HepG2 (cell line): ENCODE data around the gene ADCY10. TPM values are rescaled to one million over a fixed set of nuclear protein-coding genes. Genes with fewer than 3 reads are reported as not detected.
"Not testable (repeated sequence)": the region's sequence is repeated elsewhere in the genome, so short reads cannot be mapped to it uniquely, and the experiment has no call there.

Experiments
- ATAC-seq: fragments of 200-7000 bp; cut with Tn5 transposase; 3 replicates; pipeline ENCODE4 v1.9.1; 2020; ENCODE audit warnings: mild to moderate bottlenecking, moderate library complexity
- BruUV-seq: library from RNA; stranded (reverse); fragments of 400-500 nt; replicated peaks from 2 replicates; lab custom pipeline; 2021; lab: Mats Ljungman, UMichigan
- CTCF ChIA-PET: fragments of 300-600 bp; formaldehyde crosslinking; extraction: SDS; loops from one replicate; lab custom pipeline; 2021; ENCODE audit warnings: low total read pairs, inconsistent platforms, low intra/inter-chr PET ratio; lab: Yijun Ruan, JAX
- POLR2A ChIA-PET: fragments of 350-600 bp; sonication (Branson Sonifier 250); formaldehyde crosslinking; loops from one replicate; lab custom pipeline; 2020; ENCODE audit warnings: antibody characterized with exemption, inconsistent platforms; lab: Yijun Ruan, JAX
- DNase-seq: peaks from one replicate; pipeline ENCODE4 v3.0.0-alpha.2; 2015; ENCODE audit warnings: low spot score
- FAIRE-seq: peaks from 3 replicates; lab custom pipeline; 2011; peaks lifted over from hg19 to GRCh38; lab: Jason Lieb, UNC
- H2AFZ ChIP-seq: one replicate; pipeline ENCODE4 v1.6.1; 2011; ENCODE audit warnings: low read length, inconsistent platforms
- H3K27ac ChIP-seq: fragments of 300-600 bp; 3 replicates; pipeline ENCODE4 v1.8.0; 2011; ENCODE audit warnings: mixed run types, mild to moderate bottlenecking, mixed read lengths, low read length, inconsistent platforms; ENCODE audit not compliant: insufficient read depth; ENCODE audit errors: extremely low read length
- H3K27me3 ChIP-seq, 2 experiments: fragments of 200-600 bp in 1 of 2; 2 replicates in 1 of 2; 3 replicates in 1 of 2; pipeline versions ENCODE4 v1.6.0 to v1.8.0; 2011; ENCODE audit warnings: low read length in 2 of 2, mild to moderate bottlenecking in 2 of 2, moderate library complexity in 2 of 2, inconsistent platforms in 1 of 2; ENCODE audit not compliant: insufficient read depth in 2 of 2, control insufficient read depth in 1 of 2
- H3K36me3 ChIP-seq, 2 experiments: fragments of 200-600 bp in 1 of 2; replicated peaks in 1 of 2; 2 replicates in 1 of 2; 3 replicates in 1 of 2; pipeline versions ENCODE4 v1.5.1 to v1.8.0; 2011; ENCODE audit warnings: low read length in 2 of 2, inconsistent platforms in 1 of 2; ENCODE audit not compliant: insufficient read depth in 2 of 2, control insufficient read depth in 1 of 2
- H3K4me1 ChIP-seq: 2 replicates; pipeline ENCODE4 v1.5.1; 2012; ENCODE audit warnings: low read length, inconsistent platforms; ENCODE audit not compliant: insufficient read depth
- H3K4me2 ChIP-seq: 2 replicates; pipeline ENCODE4 v1.6.0; 2011; ENCODE audit warnings: low read depth, low read length, inconsistent platforms
- H3K4me3 ChIP-seq, 3 experiments: fragments of 200-600 bp in 1 of 3; sonication (generic), shearing (Covaris generic) in 1 of 3; replicated peaks in 1 of 3; 2 replicates each; pipeline ENCODE4 v1.5.1; 2011 to 2016; ENCODE audit warnings: low read length in 3 of 3, inconsistent platforms in 2 of 3, low read depth in 2 of 3, mild to moderate bottlenecking in 2 of 3, control low read depth in 1 of 3, mixed read lengths in 1 of 3; ENCODE audit not compliant: insufficient read depth in 1 of 3
- H3K79me2 ChIP-seq: one replicate; pipeline ENCODE4 v1.6.1; 2011; ENCODE audit warnings: low read length, inconsistent platforms; ENCODE audit not compliant: insufficient read depth
- H3K9ac ChIP-seq: 2 replicates; pipeline ENCODE4 v1.6.0; 2011; ENCODE audit warnings: mild to moderate bottlenecking, low read depth, low read length, inconsistent platforms; ENCODE audit not compliant: insufficient read depth
- H3K9me3 ChIP-seq: 2 replicates; pipeline ENCODE4 v1.5.1; 2012; ENCODE audit warnings: mild to moderate bottlenecking, low read length
- H4K20me1 ChIP-seq: 2 replicates; pipeline ENCODE4 v1.6.0; 2011; ENCODE audit warnings: inconsistent platforms, mild to moderate bottlenecking, low read length, moderate library complexity; ENCODE audit not compliant: insufficient read depth
- NFATC3 ChIP-seq: sonication (generic); formaldehyde crosslinking; IDR thresholded peaks from 2 replicates; pipeline ENCODE4 v1.5.1; 2020; ENCODE audit warnings: mild to moderate bottlenecking, missing genetic modification reagents
- ZBTB21 ChIP-seq: sonication (generic); formaldehyde crosslinking; IDR thresholded peaks from 2 replicates; pipeline ENCODE4 v1.4.0; 2020; ENCODE audit warnings: missing genetic modification reagents
- WGBS: methylation state at CpG from one replicate; pipeline ENCODE4 v1.1.6; 2017; ENCODE audit warnings: low lambda C conversion rate; 5-methylcytosine and 5-hydroxymethylcytosine counted together
- in situ Hi-C: cut with HindIII; loops from 2 replicates; pipeline ENCODE4 v1.10.0; 2017; ENCODE audit warnings: low pct_unique_long_range_greater_than_20kb; ENCODE audit not compliant: extremely low pct_ligation_motif_present
- intact Hi-C: fragments of 100-400 bp; cut with micrococcal nuclease; formaldehyde crosslinking; loops from one replicate; pipeline ENCODE4 v1.10.0; 2022; ENCODE audit not compliant: unreplicated experiment
- polyA plus RNA-seq, 8 experiments: library from polyadenylated mRNA; depleted of rRNA in 3 of 8; stranded (reverse) in 7 of 8; unstranded in 1 of 8; fragments of >200 nt; fragmentation: Illumina TruSeq in 4 of 8; extraction: Trizol in 4 of 8; gene quantifications; 2 replicates each; pipeline versions ENCODE4 v1.2.1 to v1.2.3, GENCODE V29; 2011 to 2016; ENCODE audit warnings: low read depth in 4 of 8, missing spikeins in 1 of 8, mixed read lengths in 1 of 8; ENCODE audit not compliant: insufficient read depth in 1 of 8
- total RNA-seq, 5 experiments: library from RNA; depleted of rRNA; stranded (reverse); fragments of >200 nt; fragmentation: Illumina TruSeq; extraction: Trizol; gene quantifications; 2 replicates each; pipeline ENCODE4 v1.2.3, GENCODE V29; 2016; ENCODE audit warnings: low read depth in 1 of 5
- TF ChIP-seq, protein P1 (sequence below): sonication (generic); formaldehyde crosslinking; IDR thresholded peaks from 2 replicates; pipeline ENCODE4 v1.5.0; 2020; ENCODE audit warnings: mild to moderate bottlenecking, missing genetic modification reagents, borderline replicate concordance

ADCY10 gene
- total and polyA plus RNA-seq, 2 of the 13 experiments (the other 11 are each of a cell fraction or from before 2014, with no cell fraction given) = 0.02 to 0.03 TPM

DNA sequence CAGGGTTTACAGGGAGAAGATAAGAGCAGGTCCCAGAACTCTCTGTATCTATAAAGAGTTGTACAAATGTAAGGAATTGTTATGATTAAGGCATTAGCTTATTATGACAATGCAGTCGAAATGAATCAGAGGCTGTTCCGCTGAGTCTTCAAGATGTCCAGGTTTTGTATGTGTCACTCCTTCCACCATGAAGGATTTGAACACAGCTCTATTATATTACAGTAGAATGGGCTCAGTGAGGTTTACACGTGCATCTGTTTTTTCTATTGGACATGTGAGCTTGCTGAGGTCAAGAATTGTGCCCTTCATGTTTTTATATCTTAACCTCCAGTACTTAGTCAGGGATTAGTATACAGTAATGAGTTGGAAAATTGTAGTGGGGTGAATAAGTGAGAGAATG lies 105.8 kb downstream of the ADCY10 start (continued):
- TF ChIP-seq, protein P1, sequence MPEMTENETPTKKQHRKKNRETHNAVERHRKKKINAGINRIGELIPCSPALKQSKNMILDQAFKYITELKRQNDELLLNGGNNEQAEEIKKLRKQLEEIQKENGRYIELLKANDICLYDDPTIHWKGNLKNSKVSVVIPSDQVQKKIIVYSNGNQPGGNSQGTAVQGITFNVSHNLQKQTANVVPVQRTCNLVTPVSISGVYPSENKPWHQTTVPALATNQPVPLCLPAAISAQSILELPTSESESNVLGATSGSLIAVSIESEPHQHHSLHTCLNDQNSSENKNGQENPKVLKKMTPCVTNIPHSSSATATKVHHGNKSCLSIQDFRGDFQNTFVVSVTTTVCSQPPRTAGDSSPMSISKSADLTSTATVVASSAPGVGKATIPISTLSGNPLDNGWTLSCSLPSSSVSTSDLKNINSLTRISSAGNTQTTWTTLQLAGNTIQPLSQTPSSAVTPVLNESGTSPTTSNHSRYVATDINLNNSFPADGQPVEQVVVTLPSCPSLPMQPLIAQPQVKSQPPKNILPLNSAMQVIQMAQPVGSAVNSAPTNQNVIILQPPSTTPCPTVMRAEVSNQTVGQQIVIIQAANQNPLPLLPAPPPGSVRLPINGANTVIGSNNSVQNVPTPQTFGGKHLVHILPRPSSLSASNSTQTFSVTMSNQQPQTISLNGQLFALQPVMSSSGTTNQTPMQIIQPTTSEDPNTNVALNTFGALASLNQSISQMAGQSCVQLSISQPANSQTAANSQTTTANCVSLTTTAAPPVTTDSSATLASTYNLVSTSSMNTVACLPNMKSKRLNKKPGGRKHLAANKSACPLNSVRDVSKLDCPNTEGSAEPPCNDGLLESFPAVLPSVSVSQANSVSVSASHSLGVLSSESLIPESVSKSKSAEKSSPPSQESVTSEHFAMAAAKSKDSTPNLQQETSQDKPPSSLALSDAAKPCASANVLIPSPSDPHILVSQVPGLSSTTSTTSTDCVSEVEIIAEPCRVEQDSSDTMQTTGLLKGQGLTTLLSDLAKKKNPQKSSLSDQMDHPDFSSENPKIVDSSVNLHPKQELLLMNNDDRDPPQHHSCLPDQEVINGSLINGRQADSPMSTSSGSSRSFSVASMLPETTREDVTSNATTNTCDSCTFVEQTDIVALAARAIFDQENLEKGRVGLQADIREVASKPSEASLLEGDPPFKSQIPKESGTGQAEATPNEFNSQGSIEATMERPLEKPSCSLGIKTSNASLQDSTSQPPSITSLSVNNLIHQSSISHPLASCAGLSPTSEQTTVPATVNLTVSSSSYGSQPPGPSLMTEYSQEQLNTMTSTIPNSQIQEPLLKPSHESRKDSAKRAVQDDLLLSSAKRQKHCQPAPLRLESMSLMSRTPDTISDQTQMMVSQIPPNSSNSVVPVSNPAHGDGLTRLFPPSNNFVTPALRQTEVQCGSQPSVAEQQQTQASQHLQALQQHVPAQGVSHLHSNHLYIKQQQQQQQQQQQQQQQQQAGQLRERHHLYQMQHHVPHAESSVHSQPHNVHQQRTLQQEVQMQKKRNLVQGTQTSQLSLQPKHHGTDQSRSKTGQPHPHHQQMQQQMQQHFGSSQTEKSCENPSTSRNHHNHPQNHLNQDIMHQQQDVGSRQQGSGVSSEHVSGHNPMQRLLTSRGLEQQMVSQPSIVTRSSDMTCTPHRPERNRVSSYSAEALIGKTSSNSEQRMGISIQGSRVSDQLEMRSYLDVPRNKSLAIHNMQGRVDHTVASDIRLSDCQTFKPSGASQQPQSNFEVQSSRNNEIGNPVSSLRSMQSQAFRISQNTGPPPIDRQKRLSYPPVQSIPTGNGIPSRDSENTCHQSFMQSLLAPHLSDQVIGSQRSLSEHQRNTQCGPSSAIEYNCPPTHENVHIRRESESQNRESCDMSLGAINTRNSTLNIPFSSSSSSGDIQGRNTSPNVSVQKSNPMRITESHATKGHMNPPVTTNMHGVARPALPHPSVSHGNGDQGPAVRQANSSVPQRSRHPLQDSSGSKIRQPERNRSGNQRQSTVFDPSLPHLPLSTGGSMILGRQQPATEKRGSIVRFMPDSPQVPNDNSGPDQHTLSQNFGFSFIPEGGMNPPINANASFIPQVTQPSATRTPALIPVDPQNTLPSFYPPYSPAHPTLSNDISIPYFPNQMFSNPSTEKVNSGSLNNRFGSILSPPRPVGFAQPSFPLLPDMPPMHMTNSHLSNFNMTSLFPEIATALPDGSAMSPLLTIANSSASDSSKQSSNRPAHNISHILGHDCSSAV (CRISPR knock-in tag) = no peak
- no peak for TF ChIP-seq NFATC3 (CRISPR knock-in tag)
- TF ChIP-seq ZBTB21 (CRISPR knock-in tag) = no peak

DNA sequence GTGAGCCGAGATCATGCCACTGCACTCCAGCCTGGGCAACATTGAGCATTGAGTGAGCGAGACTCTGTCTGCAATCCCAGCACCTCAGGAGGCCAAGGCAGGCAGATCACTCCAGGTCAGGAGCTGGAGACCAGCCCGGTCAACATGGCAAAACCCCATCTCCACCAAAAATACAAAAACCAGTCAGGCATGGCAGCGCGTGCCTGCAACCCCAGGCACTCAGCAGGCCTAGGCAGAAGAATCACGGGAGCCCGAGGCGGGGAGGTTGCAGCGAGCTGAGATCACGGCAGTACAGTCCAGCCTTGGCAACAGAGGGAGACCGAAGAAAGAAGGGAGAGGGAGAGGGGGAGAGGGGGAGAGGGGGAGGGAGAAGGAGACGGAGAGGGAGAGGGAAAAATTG lies 107.3 kb downstream of the ADCY10 start:
- CTCF ChIA-PET, H4K20me1 ChIP-seq, H3K4me3 ChIP-seq, BruUV-seq, FAIRE-seq, H3K27me3 ChIP-seq, H3K79me2 ChIP-seq, H2AFZ ChIP-seq, DNase-seq, H3K9ac ChIP-seq, H3K27ac ChIP-seq, H3K36me3 ChIP-seq, POLR2A ChIA-PET, H3K4me2 ChIP-seq, ATAC-seq, H3K9me3 ChIP-seq: not testable (repeated sequence)
- peaks cover 22% of the 10 kb centered on the region for H3K4me1 ChIP-seq
- in situ Hi-C loops = loop anchor here (5.0 kb wide), 1 partner anchor 84 kb away; the partner anchor contains the start of gene MPZL1
- WGBS = 96% methylated on average over 10 of the region's 12 CpGs
- intact Hi-C loops = loop anchor here (10.0 kb wide), 1 partner anchor 128 kb away; the partner anchor contains the start of genes DCAF6 and MPC2

DNA sequence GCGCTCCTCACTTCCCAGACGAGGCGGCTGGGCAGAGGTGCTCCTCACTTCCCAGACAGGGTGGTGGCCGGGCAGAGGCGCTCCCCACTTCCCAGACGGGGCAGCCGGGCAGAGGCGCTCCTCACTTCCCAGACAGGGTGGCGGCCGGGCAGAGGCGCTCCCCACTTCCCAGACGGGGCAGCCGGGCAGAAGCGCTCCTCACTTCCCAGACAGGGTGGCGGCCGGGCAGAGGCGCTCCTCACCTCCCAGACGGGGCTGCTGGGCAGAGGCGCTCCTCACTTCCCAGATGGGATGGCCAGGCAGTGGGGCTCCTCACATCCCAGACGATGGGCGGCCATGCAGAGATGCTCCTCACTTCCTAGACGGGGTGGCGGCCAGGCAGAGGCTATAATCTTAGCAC lies 107.7 kb downstream of the ADCY10 start:
- H4K20me1 ChIP-seq, DNase-seq, POLR2A ChIA-PET, CTCF ChIA-PET, H3K4me2 ChIP-seq, H3K9me3 ChIP-seq, BruUV-seq, H3K9ac ChIP-seq, ATAC-seq, H3K4me3 ChIP-seq, H3K36me3 ChIP-seq, H3K79me2 ChIP-seq, H3K27ac ChIP-seq, FAIRE-seq, H2AFZ ChIP-seq, H3K27me3 ChIP-seq: not testable (repeated sequence)
- in situ Hi-C loops (loop anchor here (5.0 kb wide), 1 partner anchor 84 kb away; the partner anchor contains the start of gene MPZL1), intact Hi-C loops (loop anchor here (10.0 kb wide), 1 partner anchor 129 kb away; the partner anchor contains the start of genes DCAF6 and MPC2)
- WGBS = 88% methylated on average over 10 of the region's 23 CpGs
- peaks cover 22% of the 10 kb centered on the region for H3K4me1 ChIP-seq
